Esophagus (tissue), 2 donors: ENCODE results near the gene AUP1. TPM values are rescaled to one million over a fixed set of nuclear protein-coding genes. Genes with fewer than 3 reads are reported as not detected.
"Not testable (repeated sequence)": the region's sequence is repeated elsewhere in the genome, so short reads cannot be mapped to it uniquely, and the experiment has no call there.

Experiments used
- H3K27ac ChIP-seq, 2 donors: one replicate each; pipeline ENCODE4 v1.5.1; 2013; ENCODE audit warnings: low read depth in 2 of 2, mild to moderate bottlenecking in 2 of 2, inconsistent platforms in 1 of 2, low read length in 1 of 2, moderate library complexity in 1 of 2
- H3K27me3 ChIP-seq, 2 donors: one replicate each; pipeline ENCODE4 v1.6.1; 2013; ENCODE audit warnings: low read length in 2 of 2, control low read depth in 1 of 2, mild to moderate bottlenecking in 1 of 2; ENCODE audit not compliant: insufficient read depth in 2 of 2, control insufficient read depth in 1 of 2
- H3K36me3 ChIP-seq, 2 donors: one replicate each; pipeline ENCODE4 v1.6.1; 2013; ENCODE audit warnings: low read length in 1 of 2; ENCODE audit not compliant: control insufficient read depth in 2 of 2, insufficient read depth in 2 of 2
- H3K4me1 ChIP-seq, 2 donors: one replicate each; pipeline ENCODE4 v1.6.1; 2013; ENCODE audit warnings: low read length in 1 of 2; ENCODE audit not compliant: control insufficient read depth in 2 of 2, insufficient read depth in 2 of 2
- H3K4me3 ChIP-seq, 2 donors: one replicate each; pipeline ENCODE4 v1.5.1; 2013; ENCODE audit warnings: low read length in 2 of 2, mild to moderate bottlenecking in 2 of 2, low read depth in 1 of 2, moderate library complexity in 1 of 2
- H3K9me3 ChIP-seq, 2 donors: one replicate each; pipeline ENCODE4 v1.6.1; 2013; ENCODE audit warnings: mild to moderate bottlenecking in 2 of 2, low read depth in 1 of 2, low read length in 1 of 2, moderate library complexity in 1 of 2; ENCODE audit not compliant: control insufficient read depth in 2 of 2, insufficient read depth in 1 of 2
- WGBS, 2 donors: extraction: QIAGEN DNeasy Blood & Tissue Kit; methylation state at CpG; one replicate each; pipeline ENCODE4 v1.1.7; 2013; 5-methylcytosine and 5-hydroxymethylcytosine counted together
- polyA plus RNA-seq, 2 donors: library from polyadenylated mRNA; stranded (reverse); fragments of 200-250 nt; gene quantifications; one replicate each; pipeline ENCODE4 v1.2.3, GENCODE V29; 2013
- donor health status: healthy with polysubstance abuse.
- donor health status: Bipolar disorder and iron deficiency.

The AUP1 gene
- polyA plus RNA-seq, 2 donors: 116 to 186 TPM

- H3K4me3 ChIP-seq: no peak overlapping the region
- WGBS, 2 donors: 75 to 96% methylated on average over 1 of the region's 1 CpG
- no peaks in the 10 kb centered on the region for H3K27me3 ChIP-seq
- H3K36me3 ChIP-seq: no peaks in the 10 kb centered on the region
- H3K27ac ChIP-seq: no peak overlapping the region
- H3K9me3 ChIP-seq: no peaks in the 10 kb centered on the region
- H3K4me1 ChIP-seq: no peaks in the 10 kb centered on the region
Measured at GRCh38 chr2:74571058-74571457, 41.6 kb upstream of the AUP1 start.

GRCh38 chr2:74569686-74570085 lies 40.2 kb upstream of the AUP1 start:
- Histone ChIP-seq H3K27me3 (no peaks in the 10 kb centered on the region), H3K27ac (no peak overlapping the region), H3K4me3 (no peak overlapping the region), H3K9me3 (no peaks in the 10 kb centered on the region), H3K4me1 (no peaks in the 10 kb centered on the region), H3K36me3 (no peaks in the 10 kb centered on the region)
- WGBS, 2 donors: 91 to 94% methylated on average over 1 of the region's 1 CpG

DNA sequence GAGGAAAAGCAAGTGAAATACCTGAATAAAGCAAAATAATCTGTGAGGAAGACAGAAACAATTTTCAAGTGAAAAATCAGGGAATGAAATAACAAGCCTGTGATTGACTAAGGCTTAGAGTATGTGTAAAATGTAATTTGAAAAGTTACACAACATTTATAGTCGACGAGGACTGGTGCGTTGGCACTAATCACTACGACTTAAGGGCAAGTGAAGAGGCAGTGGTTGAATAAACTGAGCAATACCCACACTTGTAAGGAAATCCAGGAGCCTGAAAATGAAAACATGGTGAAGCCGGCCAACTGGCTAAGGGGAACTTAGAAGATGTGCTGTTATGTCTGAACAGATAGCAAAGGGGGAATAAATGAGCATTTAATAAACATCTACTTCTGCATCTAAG lies 38.4 kb upstream of the AUP1 start:
- no peaks in the 10 kb centered on the region for H3K4me1 ChIP-seq
- no peak overlapping the region for H3K4me3 ChIP-seq
- no peaks in the 10 kb centered on the region for H3K36me3 ChIP-seq
- WGBS, 2 donors: 70 to 80% methylated on average over 5 of the region's 5 CpGs
- no peaks in the 10 kb centered on the region for H3K27me3 ChIP-seq
- H3K27ac ChIP-seq: no peak overlapping the region
- H3K9me3 ChIP-seq: no peaks in the 10 kb centered on the region

DNA sequence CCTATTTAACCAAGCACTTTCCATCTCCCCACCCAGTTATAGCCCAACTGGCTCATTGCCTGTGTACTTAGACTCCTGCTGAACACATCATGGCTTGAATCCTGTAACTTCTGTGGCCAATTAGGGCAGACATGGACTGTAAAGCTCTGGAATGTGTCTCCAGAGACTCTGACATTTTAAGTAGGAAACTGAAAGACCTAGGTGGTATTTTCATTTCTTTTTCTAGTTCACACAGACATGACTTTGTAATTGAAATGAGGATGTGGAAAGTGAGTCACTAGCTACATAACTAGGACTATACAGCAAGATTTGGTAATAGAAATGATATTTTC lies 37.2 kb upstream of the AUP1 start:
- Histone ChIP-seq H3K36me3 (no peaks in the 10 kb centered on the region), H3K4me3 (no peak overlapping the region), H3K9me3 (no peaks in the 10 kb centered on the region), H3K27ac (no peak overlapping the region), H3K27me3 (peaks cover 0 to 1% of the 10 kb centered on the region in 2 donors), H3K4me1 (no peaks in the 10 kb centered on the region)

DNA sequence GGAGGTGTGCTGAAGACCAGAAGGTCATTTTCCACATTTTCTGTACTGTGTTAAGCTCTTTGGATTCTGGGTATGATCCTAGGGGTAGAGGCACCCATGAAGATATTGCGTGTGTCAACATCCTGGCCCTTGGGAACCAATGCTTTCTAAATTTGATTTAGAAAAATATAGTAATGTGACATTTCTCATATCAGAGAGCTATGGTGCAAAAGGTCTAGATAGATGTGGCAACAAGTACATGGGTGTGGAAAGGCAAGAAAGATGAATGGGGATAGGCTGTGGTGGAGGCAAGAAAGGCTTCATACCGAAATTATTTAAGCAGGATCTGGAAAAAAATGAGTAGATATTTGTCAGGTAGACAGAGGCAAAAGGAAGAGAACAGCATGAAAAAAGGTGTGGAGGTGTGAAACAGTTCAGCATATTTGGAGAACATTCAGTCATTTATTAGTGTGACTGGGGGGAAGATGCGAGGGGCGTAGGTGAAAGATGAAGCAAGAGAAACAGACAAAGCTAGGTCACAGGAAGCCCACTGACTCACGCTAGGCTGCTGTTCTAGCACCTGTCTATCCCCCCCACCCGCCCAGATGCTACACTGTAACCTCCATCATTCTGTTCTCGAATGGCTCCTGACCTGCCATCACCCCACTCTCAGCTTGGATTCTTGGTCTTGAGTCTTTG lies 36.7 kb upstream of the AUP1 start:
- WGBS, 2 donors: 72 to 81% methylated on average over 7 of the region's 7 CpGs
- Histone ChIP-seq H3K27ac (no peak overlapping the region), H3K9me3 (no peaks in the 10 kb centered on the region), H3K36me3 (no peaks in the 10 kb centered on the region), H3K4me1 (no peaks in the 10 kb centered on the region), H3K4me3 (no peak overlapping the region), H3K27me3 (peaks cover 0 to 3% of the 10 kb centered on the region in 2 donors)

DNA sequence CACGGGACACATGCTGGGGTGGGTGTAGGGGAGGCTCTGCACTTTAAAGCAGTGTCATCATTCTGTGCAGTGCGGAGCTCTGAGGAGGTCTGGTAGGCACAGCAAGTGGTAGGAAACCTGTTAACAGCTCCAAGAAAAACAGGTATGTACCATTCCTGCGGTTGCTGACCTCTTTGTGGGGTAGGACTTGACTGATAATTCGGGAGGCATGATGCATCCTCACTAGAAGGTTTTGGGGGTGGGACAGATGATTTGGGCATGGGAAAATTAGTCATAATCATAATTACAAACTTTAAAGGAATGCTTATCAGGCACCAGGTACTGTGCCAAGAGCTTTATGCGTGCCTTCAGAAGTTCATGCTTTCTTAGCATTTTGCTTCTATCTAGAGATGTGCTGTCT lies 34.7 kb upstream of the AUP1 start:
- Histone ChIP-seq H3K4me1 (no peaks in the 10 kb centered on the region), H3K9me3 (no peaks in the 10 kb centered on the region), H3K27me3 (peaks cover 0 to 3% of the 10 kb centered on the region in 2 donors), H3K27ac (no peak overlapping the region), H3K4me3 (no peak overlapping the region), H3K36me3 (no peaks in the 10 kb centered on the region)
- WGBS, 2 donors: 77 to 80% methylated on average over 5 of the region's 5 CpGs

GRCh38 chr2:74562126-74562775 lies 32.7 kb upstream of the AUP1 start:
- no peak overlapping the region for H3K4me3 ChIP-seq
- H3K27ac ChIP-seq: no peak overlapping the region
- WGBS, 2 donors: 79 to 82% methylated on average over 7 of the region's 7 CpGs
- H3K27me3 ChIP-seq: peaks cover 0 to 3% of the 10 kb centered on the region in 2 donors
- no peaks in the 10 kb centered on the region for H3K36me3 ChIP-seq
- no peaks in the 10 kb centered on the region for H3K9me3 ChIP-seq
- H3K4me1 ChIP-seq: no peaks in the 10 kb centered on the region

DNA sequence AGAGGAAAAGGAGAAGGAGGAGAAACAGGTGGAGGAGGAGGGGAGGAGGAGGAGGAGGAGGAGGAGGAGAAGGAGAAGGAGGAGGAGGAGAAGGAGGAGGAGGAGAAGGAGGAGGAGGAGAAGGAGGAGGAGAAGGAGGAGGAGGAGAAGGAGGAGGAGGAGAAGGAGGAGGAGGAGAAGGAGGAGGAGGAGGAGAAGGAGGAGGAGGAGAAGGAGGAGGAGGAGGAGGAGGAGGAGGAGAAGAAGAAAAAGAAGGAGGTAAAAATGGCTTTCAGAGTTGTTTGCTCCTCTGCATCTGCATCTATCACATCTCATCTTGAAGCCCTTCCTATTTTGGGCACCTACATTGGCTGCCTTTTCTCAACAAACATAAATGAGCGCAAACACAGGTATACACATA lies 31.5 kb upstream of the AUP1 start:
- not testable (repeated sequence) for H3K27me3 ChIP-seq, H3K27ac ChIP-seq
- 88 to 93% methylated on average over 1 of the region's 1 CpG for WGBS, 2 donors

DNA sequence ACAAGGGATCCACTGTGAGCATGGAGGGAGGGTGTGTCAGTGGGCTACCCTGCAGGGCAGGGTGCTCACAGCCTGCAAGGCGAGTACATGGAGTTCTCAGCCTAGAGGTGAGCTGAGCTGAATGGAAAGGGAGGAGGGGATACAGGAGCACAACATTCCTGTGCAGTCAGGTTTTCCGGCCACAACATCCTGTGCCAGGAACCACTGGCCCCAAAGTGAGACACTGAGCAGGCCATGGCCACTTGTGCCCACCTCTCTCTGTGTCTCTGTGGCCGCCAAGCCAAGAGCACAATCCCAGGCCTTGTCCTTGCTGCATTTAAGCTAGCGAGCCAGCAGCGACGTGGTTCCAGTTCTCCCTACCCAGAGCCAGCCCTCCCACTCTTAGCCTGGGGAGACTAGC lies 31.1 kb upstream of the AUP1 start:
- 56 to 61% methylated on average over 6 of the region's 6 CpGs for WGBS, 2 donors
- Histone ChIP-seq H3K4me1 (no peaks in the 10 kb centered on the region), H3K4me3 (no peak overlapping the region), H3K36me3 (peaks cover 0 to 6% of the 10 kb centered on the region in 2 donors), H3K9me3 (no peaks in the 10 kb centered on the region), H3K27ac (no peak overlapping the region), H3K27me3 (peaks cover 0 to 3% of the 10 kb centered on the region in 2 donors)

More for the DNA sequence above, 31.5 kb upstream of the AUP1 start:
- H3K36me3 ChIP-seq, H3K4me1 ChIP-seq, H3K4me3 ChIP-seq, H3K9me3 ChIP-seq: not testable (repeated sequence)

- peaks cover 0 to 3% of the 10 kb centered on the region in 2 donors for H3K27me3 ChIP-seq
- H3K9me3 ChIP-seq: no peaks in the 10 kb centered on the region
- WGBS, 2 donors: 36 to 48% methylated on average over 5 of the region's 5 CpGs
- H3K27ac ChIP-seq: no peak overlapping the region
- H3K36me3 ChIP-seq: peaks cover 0 to 6% of the 10 kb centered on the region in 2 donors
- H3K4me3 ChIP-seq: no peak overlapping the region
- H3K4me1 ChIP-seq: peaks cover 0 to 5% of the 10 kb centered on the region in 2 donors
Measured at GRCh38 chr2:74559912-74560311, 30.4 kb upstream of the AUP1 start.
